ENCODE data around the gene SLC36A4.

Gene SLC36A4

DNA sequence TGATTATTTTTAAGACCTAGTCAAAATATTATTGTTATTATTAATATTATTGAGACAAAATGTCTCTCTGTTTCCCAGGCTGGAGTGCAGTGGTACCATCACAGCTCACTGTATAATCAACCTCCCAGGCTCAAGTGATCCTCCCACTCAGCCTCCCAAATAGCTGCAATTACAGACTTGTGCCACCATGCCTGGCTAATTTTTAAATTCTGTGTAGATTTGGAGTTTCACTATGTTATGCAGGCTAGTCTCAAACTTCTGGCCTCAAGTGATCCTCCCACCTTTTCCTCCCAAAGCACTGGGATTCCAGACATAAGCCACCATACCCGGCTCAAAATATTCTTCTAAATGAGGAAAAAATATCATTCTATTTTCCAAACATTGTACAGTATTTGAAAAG is 37.0 kb downstream of the SLC36A4 start:
- DNase-seq (ENCODE audit: low spot score): no peak
- CTCF ChIA-PET: interaction anchor here (0.5 to 0.6 kb wide), 2 partner anchors 787 to 1988 kb away, joined by 3 to 6 read pairs; no protein-coding TSS in a partner anchor
- TF ChIP-seq, protein P1, sequence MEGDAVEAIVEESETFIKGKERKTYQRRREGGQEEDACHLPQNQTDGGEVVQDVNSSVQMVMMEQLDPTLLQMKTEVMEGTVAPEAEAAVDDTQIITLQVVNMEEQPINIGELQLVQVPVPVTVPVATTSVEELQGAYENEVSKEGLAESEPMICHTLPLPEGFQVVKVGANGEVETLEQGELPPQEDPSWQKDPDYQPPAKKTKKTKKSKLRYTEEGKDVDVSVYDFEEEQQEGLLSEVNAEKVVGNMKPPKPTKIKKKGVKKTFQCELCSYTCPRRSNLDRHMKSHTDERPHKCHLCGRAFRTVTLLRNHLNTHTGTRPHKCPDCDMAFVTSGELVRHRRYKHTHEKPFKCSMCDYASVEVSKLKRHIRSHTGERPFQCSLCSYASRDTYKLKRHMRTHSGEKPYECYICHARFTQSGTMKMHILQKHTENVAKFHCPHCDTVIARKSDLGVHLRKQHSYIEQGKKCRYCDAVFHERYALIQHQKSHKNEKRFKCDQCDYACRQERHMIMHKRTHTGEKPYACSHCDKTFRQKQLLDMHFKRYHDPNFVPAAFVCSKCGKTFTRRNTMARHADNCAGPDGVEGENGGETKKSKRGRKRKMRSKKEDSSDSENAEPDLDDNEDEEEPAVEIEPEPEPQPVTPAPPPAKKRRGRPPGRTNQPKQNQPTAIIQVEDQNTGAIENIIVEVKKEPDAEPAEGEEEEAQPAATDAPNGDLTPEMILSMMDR (conservative IDR thresholded peaks at IDR 0.05; ENCODE audit: low read depth): no peak
- POLR2A ChIA-PET (ENCODE audit: low non-redundant PET): no interaction called here
- H3K27ac ChIP-seq: no peak overlapping the region

DNA sequence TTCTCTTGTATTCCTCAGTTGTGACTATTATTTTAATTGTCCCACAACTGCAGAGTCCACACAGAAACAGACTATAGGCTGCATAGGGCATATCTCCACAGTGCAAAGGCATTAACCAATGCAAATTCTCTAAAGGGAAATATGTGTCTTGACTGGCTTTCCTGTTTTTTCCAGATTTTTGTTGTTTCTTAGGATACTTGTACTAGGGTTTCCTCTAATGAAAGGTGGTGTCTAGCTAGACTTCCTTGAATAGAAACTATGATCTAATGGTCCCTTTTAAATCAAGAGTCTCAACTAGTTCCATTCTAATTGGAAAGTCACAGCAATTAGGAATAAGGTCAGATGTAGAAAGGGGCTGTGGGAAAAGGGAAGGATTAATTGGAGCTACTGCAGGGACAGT is 37.6 kb downstream of the SLC36A4 start:
- DNase-seq (ENCODE audit: low spot score): no peak
- TF ChIP-seq, protein P1 (conservative IDR thresholded peaks at IDR 0.05; ENCODE audit: low read depth): no peak
- CTCF ChIA-PET: interaction anchor here (0.6 kb wide), 1 partner anchor 787 kb away, joined by 6 read pairs; no protein-coding TSS in a partner anchor
- H3K27ac ChIP-seq: no peak overlapping the region
- POLR2A ChIA-PET (ENCODE audit: low non-redundant PET): no interaction called here

DNA sequence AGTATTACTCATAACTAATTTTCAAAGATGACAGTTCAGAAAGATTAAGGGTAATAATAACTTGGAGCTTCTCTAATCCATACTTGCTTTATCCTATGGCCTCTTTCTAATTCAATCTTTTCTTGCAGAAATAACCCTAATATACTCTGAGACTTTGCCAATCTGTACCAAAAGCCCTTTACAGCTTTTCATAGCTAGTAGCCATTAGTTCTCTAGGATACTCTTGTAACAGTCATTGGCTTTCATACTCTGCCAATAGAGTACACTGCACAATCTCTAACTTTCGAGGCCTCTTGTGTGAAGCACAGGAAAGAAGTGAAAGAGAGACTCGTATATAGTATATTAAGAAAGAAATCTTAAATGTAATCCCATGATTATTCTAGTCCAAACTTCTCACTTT is 38.1 kb downstream of the SLC36A4 start:
- no peak for DNase-seq (ENCODE audit: low spot score)
- ChIA-PET POLR2A (ENCODE audit: low non-redundant PET) (no interaction called here), CTCF (interaction anchor here (0.6 kb wide), 1 partner anchor 10 kb away, joined by 9 read pairs; no protein-coding TSS in a partner anchor)
- TF ChIP-seq, protein P1 (conservative IDR thresholded peaks at IDR 0.05; ENCODE audit: low read depth): no peak
- no peak overlapping the region for H3K27ac ChIP-seq

DNA sequence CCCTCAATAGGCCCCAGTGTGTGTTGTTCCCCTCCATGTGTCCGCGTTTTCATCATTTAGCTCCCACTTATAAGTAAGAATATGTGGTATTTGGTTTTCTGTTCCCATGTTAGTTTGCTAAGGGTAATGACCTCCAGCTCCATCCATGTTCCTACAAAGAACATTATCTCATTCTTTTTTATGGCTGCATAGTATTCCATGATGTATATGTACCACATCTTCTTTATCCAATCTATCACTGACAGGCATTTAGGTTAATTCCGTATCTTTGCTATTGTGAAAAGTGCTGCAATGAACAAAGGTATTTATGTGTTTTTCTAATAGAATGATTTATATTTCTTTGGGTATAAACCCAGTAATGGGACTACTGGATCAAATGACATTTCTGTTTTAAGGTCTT is 42.1 kb downstream of the SLC36A4 start:
- ChIA-PET POLR2A (ENCODE audit: low non-redundant PET) (no interaction called here), CTCF (no interaction called here)
- DNase-seq (ENCODE audit: low spot score): no peak
- TF ChIP-seq, protein P1 (conservative IDR thresholded peaks at IDR 0.05; ENCODE audit: low read depth): no peak
- H3K27ac ChIP-seq: no peak overlapping the region

DNA sequence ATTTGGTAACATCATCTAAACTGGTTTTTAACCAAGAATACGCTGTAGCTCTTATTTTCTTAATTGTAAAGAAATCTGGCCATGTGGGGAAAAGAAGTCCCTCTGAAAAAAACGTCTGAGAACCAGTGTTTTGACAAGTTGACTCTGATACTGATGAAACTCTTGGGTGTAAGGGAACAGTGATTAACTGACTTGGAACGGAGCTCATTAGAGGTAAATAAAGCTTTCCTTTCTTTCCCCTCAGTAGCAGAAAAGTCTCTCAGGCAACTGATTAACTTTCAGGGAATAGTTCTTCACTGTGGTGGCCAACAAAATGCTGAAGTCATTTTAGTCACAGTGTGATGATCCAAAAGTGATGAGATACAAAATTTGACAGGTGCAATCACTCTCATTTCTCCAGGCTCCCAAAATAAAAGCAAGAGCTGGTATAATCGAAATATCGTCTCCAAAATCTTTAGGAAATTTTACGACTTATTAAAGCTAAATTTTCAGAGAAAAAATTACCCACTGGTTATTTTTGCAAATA is 52.3 kb downstream of the SLC36A4 start:
- ChIA-PET CTCF (no interaction called here), POLR2A (ENCODE audit: low non-redundant PET) (no interaction called here)
- TF ChIP-seq, protein P1 (conservative IDR thresholded peaks at IDR 0.05; ENCODE audit: low read depth): no peak
- DNase-seq (ENCODE audit: low spot score): no peak
- no peak overlapping the region for H3K27ac ChIP-seq

DNA sequence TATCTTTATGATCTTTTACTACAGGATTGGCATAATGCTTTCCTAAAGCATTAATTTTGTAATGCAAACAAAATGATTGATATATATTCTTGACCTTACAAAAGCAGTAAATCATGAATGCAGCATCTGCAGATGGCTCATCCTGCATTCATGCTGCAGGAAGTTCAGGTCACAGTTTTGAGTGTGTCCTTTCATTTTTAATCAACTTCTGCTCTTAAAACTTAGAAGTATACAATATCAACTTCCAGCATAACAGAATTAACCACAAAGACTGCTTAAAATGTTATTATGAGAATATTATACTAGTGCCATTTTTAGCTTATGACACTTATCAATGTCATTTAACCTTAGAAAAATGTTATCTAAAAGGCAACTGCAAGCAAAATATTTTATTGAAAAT is 54.0 kb downstream of the SLC36A4 start:
- no peak overlapping the region for H3K27ac ChIP-seq
- POLR2A ChIA-PET (ENCODE audit: low non-redundant PET): no interaction called here
- CTCF ChIA-PET: no interaction called here
- TF ChIP-seq, protein P1 (conservative IDR thresholded peaks at IDR 0.05; ENCODE audit: low read depth): no peak
- DNase-seq (ENCODE audit: low spot score): no peak
